ENCODE data around the gene NHEJ1.

Gene NHEJ1

GRCh38 chr2:219182331-219183150, 21.9 kb upstream of the NHEJ1 start:
- no peak for DNase-seq (ENCODE audit: low spot score)

GRCh38 chr2:219181531-219181930, 20.9 kb upstream of the NHEJ1 start:
- no peak for DNase-seq (ENCODE audit: low spot score)

GRCh38 chr2:219180961-219181360, 20.3 kb upstream of the NHEJ1 start:
- DNase-seq (ENCODE audit: low spot score), result no peak

- no peak for DNase-seq (ENCODE audit: low spot score)
These were observed 19.2 kb upstream of the NHEJ1 start for GRCh38 chr2:219179601-219180465.

GRCh38 chr2:219178377-219179175, 18.0 kb upstream of the NHEJ1 start:
- DNase-seq (ENCODE audit: low spot score), result peak; percentile 36

GRCh38 chr2:219177552-219178376, 17.1 kb upstream of the NHEJ1 start, which contains the start of gene RETREG2:
Gene RETREG2, plus strand, starts transcription at chr2:219178275. Its CDS starts 78 bp downstream, at chr2:219178353.
- peak; percentile 100 for DNase-seq (ENCODE audit: low spot score)

GRCh38 chr2:219176818-219177551, 16.4 kb upstream of the NHEJ1 start, which contains the start of gene CNPPD1:
Gene CNPPD1, minus strand, starts transcription at chr2:219176925. Its CDS starts 97 bp downstream, at chr2:219176828.
- peak; percentile 82 for DNase-seq (ENCODE audit: low spot score)

- peak; percentile 40 for DNase-seq (ENCODE audit: low spot score)
These were observed 15.6 kb upstream of the NHEJ1 start for GRCh38 chr2:219175928-219176817.

- DNase-seq (ENCODE audit: low spot score), result no peak
These were observed 14.9 kb upstream of the NHEJ1 start for GRCh38 chr2:219175486-219175885.

GRCh38 chr2:219174801-219175200, 14.2 kb upstream of the NHEJ1 start:
- no peak for DNase-seq (ENCODE audit: low spot score)

GRCh38 chr2:219174146-219174545, 13.5 kb upstream of the NHEJ1 start:
- no peak for DNase-seq (ENCODE audit: low spot score)

GRCh38 chr2:219173176-219173575, 12.6 kb upstream of the NHEJ1 start:
- no peak for DNase-seq (ENCODE audit: low spot score)

- DNase-seq (ENCODE audit: low spot score), result no peak
These were observed 11.9 kb upstream of the NHEJ1 start for GRCh38 chr2:219172231-219173154.

- DNase-seq (ENCODE audit: low spot score), result peak; percentile 89
These were observed 10.6 kb upstream of the NHEJ1 start for GRCh38 chr2:219171231-219171651.

GRCh38 chr2:219169930-219170654, 9.5 kb upstream of the NHEJ1 start, which contains the start of gene SLC23A3:
Gene SLC23A3, minus strand, starts transcription at chr2:219170029. Its CDS starts 45 bp downstream, at chr2:219169984.
- DNase-seq (ENCODE audit: low spot score), result no peak

- no peak for DNase-seq (ENCODE audit: low spot score)
These were observed 8.3 kb upstream of the NHEJ1 start for GRCh38 chr2:219168932-219169331.

GRCh38 chr2:219168526-219168925, 7.9 kb upstream of the NHEJ1 start:
- DNase-seq (ENCODE audit: low spot score), result no peak

All from AG08395 (cell line).